Activated CD4-positive, alpha-beta T cell treated with anti-CD3 and anti-CD28 coated beads for 36 hours (primary cell): Measurements from ENCODE around the gene PPIC. TPM values are rescaled to one million over a fixed set of nuclear protein-coding genes. Genes with fewer than 3 reads are reported as not detected.

Experiments
- ATAC-seq: fragments of 200-7000 bp; cut with Tn5 transposase; one replicate; pipeline ENCODE4 v1.10.0; 2021; ENCODE audit warnings: mild to moderate bottlenecking, moderate library complexity
- CTCF ChIA-PET: fragments of 350-600 bp; sonication (Branson Sonifier 250); formaldehyde crosslinking; loops from one replicate; lab custom pipeline; 2021; ENCODE audit warnings: antibody characterized with exemption; lab: Charles Lee
- POLR2A ChIA-PET: fragments of 350-600 bp; sonication (Branson Sonifier 250); formaldehyde crosslinking; loops from one replicate; lab custom pipeline; 2021; ENCODE audit warnings: antibody characterized with exemption, inconsistent platforms; lab: Charles Lee
- DNase-seq: peaks from one replicate; pipeline ENCODE4 v3.0.0-alpha.2; 2020
- H3K27ac Mint-ChIP-seq: one replicate; pipeline ENCODE4 v1.8.0; 2021; ENCODE audit warnings: mixed read lengths
- H3K27me3 Mint-ChIP-seq: one replicate; pipeline ENCODE4 v1.8.0; 2021; ENCODE audit warnings: mixed read lengths
- H3K36me3 Mint-ChIP-seq: one replicate; pipeline ENCODE4 v1.8.0; 2021; ENCODE audit warnings: low read depth, mixed read lengths
- H3K4me1 Mint-ChIP-seq: one replicate; pipeline ENCODE4 v1.8.0; 2021; ENCODE audit warnings: mixed read lengths
- H3K4me3 Mint-ChIP-seq: one replicate; pipeline ENCODE4 v1.8.0; 2021; ENCODE audit warnings: mild to moderate bottlenecking, moderate library complexity, mixed read lengths
- H3K9me3 Mint-ChIP-seq: one replicate; pipeline ENCODE4 v1.8.0; 2021; ENCODE audit warnings: low read depth, mixed read lengths
- intact Hi-C, 2 experiments: fragments of 100-400 bp; cut with DNase I in 1 of 2; cut with micrococcal nuclease in 1 of 2; formaldehyde crosslinking; loops; one replicate each; pipeline versions ENCODE4 v1.14.2 to v1.15.1; 2022 to 2024; cut with DNase I, micrococcal nuclease
- total RNA-seq, 2 experiments: library from RNA; stranded (reverse); gene quantifications; one replicate each; pipeline ENCODE4 v1.2.3, GENCODE V29; 2021

Gene PPIC
- total RNA-seq, 2 experiments from 2014 or later, result not detected

DNA sequence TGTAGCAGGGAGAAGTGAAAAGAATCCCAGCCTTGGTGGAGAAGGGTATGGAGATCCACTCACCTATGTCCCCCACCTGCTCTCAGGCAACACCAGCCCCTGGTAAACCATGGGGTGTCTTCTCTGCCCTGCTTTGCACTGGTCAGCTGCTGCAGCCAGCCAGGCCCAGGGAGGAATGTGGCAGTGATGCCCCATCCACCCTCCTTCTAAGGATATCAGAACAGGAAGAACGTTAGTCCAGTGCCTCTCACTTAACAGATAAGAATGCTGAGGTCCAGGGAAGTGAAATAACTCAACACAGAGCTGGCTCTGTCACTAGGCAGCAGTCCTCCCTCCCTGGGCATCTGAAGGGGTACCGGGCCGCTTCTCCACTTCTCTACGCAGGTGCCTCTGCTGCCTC, 9.7 kb upstream of the PPIC start:
- intact Hi-C loops, result no loop called here
- ChIA-PET CTCF (no interaction called here), POLR2A (no interaction called here)
- ATAC-seq (no peak), DNase-seq (no peak)
- Mint-ChIP-seq H3K9me3 (peaks cover 2% of the 10 kb centered on the region), H3K27me3 (peaks cover 30% of the 10 kb centered on the region), H3K27ac (no peak overlapping the region), H3K4me1 (no peaks in the 10 kb centered on the region), H3K36me3 (no peaks in the 10 kb centered on the region), H3K4me3 (no peak overlapping the region)

DNA sequence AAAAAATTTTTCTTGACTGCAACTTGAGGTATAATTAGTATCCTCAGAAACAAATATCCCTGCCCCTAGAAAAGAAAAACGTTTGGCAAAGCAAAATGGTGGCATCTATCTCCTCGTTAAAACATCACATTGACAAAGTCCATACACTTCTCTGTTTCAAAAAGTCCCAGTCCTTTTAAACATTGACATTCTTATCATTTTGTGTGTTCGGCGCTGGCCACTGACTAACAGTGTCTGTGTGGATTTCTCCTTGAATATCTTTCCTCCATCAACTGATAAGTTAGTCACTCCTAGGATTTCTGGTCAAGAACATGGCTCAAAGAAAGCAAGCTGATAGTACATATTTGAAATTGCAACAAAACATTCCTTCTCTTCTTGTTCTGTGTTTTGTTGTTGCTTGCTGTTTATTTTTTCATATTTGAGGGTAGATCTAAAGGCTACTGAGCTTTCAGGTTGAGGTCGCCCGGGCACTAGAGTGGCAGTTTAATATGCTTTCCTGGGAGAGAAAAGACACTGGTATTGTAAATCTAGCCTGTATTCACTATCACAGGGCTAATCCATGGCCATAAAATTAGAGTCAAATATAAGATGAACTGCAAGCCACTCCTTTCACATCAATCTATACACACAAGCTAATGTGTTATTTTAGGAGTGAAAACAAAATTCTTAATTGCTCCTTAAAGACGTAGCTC, 8.5 kb upstream of the PPIC start:
- POLR2A ChIA-PET, result no interaction called here
- intact Hi-C loops, result no loop called here
- Mint-ChIP-seq H3K27ac (no peak overlapping the region), H3K9me3 (no peaks in the 10 kb centered on the region), H3K4me1 (no peaks in the 10 kb centered on the region), H3K4me3 (no peak overlapping the region), H3K27me3 (peaks cover 29% of the 10 kb centered on the region), H3K36me3 (no peaks in the 10 kb centered on the region)
- CTCF ChIA-PET, result interaction anchor here (0.7 kb wide), 1 partner anchor 698 kb away, joined by 3 read pairs; no protein-coding TSS in a partner anchor
- ATAC-seq (no peak), DNase-seq (no peak)

DNA sequence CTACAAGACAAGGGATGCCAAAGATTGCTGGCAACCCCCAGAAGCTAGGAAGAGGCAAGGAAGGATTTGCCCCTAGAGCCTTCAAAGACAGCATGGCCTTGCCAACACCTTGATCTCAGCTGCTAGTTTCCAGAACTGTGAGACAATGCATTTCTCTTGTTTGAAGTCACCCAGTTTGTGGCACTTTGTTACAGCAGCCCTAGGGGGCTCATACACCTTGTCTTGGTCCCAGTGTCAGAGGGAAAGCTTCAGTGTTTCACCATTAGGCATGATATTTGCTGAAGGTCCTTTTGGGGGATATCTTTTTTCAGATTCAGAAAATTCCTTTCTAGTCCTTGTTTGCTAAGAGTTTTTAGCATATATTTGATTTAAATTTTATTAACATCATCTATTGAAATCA, 3.1 kb upstream of the PPIC start:
- DNase-seq (no peak), ATAC-seq (no peak)
- intact Hi-C loops, result loop anchor here (5.0 kb wide), 1 partner anchor 53 kb away; no protein-coding TSS in a partner anchor
- no peaks in the 10 kb centered on the region for H3K9me3 Mint-ChIP-seq
- H3K27me3 Mint-ChIP-seq, result peaks cover 43% of the 10 kb centered on the region
- H3K4me1 Mint-ChIP-seq, result peaks cover 9% of the 10 kb centered on the region
- H3K36me3 Mint-ChIP-seq, result no peaks in the 10 kb centered on the region
- no peak overlapping the region for H3K27ac Mint-ChIP-seq
- ChIA-PET CTCF (interaction anchor here (0.6 kb wide), 1 partner anchor 15 kb away, joined by 5 read pairs; no protein-coding TSS in a partner anchor), POLR2A (no interaction called here)
- no peak overlapping the region for H3K4me3 Mint-ChIP-seq

DNA sequence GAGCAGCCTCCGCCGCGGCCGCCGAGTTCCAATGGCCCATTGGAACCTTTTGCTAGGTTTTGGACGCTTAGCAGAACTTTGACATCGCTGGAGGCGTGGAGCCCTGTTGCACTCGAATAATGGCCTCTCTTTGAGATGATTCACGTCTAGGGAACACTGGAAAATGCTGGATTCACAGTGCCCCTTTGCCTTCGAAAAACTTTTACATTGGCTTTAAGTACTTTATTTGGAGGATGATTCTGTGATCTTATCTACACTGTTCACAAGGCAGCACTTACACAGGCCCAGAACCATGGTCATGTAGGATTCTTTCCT, 536 bp upstream of the PPIC start:
- Mint-ChIP-seq H3K27me3 (peaks cover 50% of the 10 kb centered on the region), H3K27ac (no peak overlapping the region), H3K4me1 (peaks cover 9% of the 10 kb centered on the region), H3K36me3 (no peaks in the 10 kb centered on the region), H3K9me3 (no peaks in the 10 kb centered on the region), H3K4me3 (peak overlapping the region; percentile 39)
- no peak for DNase-seq
- intact Hi-C loops, result loop anchor here (5.0 kb wide), 1 partner anchor 55 kb away; no protein-coding TSS in a partner anchor
- ChIA-PET CTCF (no interaction called here), POLR2A (no interaction called here)
- no peak for ATAC-seq

DNA sequence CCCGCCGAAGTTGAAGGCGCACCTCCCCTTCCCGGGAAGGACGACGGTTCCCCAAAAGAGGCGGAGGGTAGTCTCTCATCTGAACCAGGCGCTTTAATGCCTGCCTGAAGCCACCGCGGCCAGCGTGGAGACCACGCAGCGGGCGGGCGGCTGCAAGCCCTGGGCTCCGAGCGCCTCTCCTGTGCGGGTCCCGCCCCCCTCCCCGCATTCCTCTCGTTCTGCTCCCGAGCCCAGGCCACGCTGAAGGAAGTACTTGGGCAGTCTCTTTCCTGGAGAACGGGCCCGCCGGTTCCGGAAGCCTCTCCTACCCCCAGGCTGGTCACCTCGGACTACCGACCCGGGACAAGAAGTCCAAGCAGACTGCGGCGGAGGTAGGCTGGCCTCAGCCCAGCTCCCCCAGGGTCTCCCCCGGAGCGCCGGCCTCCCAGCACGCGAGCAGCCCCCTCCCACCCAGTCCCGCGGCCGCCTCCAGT, 571 bp downstream of the PPIC start:
- peaks cover 55% of the 10 kb centered on the region for H3K27me3 Mint-ChIP-seq
- CTCF ChIA-PET, result no interaction called here
- no peak overlapping the region for H3K27ac Mint-ChIP-seq
- peaks cover 9% of the 10 kb centered on the region for H3K4me1 Mint-ChIP-seq
- peak; percentile 48 for ATAC-seq
- DNase-seq, result peak; percentile 12
- no peaks in the 10 kb centered on the region for H3K36me3 Mint-ChIP-seq
- H3K4me3 Mint-ChIP-seq, result peak overlapping the region; percentile 46
- no peaks in the 10 kb centered on the region for H3K9me3 Mint-ChIP-seq
- intact Hi-C loops, result loop anchor here (5.0 kb wide), 1 partner anchor 56 kb away; no protein-coding TSS in a partner anchor
- POLR2A ChIA-PET, result no interaction called here

DNA sequence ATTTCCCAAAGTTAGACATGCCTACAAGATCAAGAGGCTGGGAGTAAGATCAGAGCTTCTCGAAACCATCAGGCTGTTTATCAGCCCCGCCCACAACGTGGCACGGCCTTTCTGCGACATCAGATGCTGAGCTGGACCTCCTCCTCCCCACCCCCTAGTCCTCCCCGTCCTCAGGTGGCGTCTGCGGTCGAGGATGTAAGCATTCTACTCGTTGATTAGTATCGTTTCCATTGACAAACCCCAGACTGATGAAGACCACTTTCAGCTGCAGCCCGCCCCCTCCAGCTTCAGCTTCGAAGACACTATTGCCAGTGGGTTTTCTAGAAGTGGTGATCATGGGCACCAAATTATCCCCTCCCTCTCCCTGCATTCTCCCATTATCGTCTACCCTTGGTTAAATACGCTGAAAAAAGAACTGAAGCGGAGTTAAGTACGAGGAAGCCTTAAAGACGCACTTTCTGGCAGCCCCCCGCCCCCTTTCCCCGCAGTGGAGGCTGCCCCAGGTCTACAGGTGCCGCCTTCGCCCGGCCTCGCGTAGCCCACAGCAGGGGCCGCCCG, 1.1 kb downstream of the PPIC start:
- H3K4me3 Mint-ChIP-seq, result peak overlapping the region; percentile 29
- CTCF ChIA-PET, result no interaction called here

DNA sequence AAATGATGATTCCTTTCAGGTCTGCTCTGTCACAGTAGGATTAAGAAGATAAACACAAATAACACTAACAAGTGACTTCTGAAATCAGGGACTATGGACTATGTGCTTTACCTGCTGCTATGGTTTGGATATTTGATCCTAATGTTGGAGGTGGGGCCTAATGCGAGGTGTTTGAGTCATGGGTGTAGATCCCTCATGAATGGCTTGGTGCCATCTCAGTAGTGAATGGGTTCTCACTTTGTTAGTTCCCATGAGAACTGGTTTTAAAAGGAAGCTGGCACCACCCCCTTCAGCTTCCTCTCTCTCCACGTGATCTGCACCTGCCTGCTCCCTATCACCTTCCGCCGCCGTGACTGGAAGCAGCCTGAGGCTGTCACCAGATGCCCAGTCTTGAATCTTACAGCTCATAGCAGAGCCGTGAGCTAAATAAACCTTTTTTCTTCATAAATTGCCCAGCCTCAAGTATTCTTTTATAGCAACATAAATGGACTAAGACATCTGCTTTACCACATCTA, 3.3 kb downstream of the PPIC start:
- no peak overlapping the region for H3K27ac Mint-ChIP-seq
- DNase-seq (no peak), ATAC-seq (no peak)
- H3K27me3 Mint-ChIP-seq, result peaks cover 43% of the 10 kb centered on the region
- intact Hi-C loops, result no loop called here
- no peak overlapping the region for H3K4me3 Mint-ChIP-seq
- no peaks in the 10 kb centered on the region for H3K36me3 Mint-ChIP-seq
- peaks cover 9% of the 10 kb centered on the region for H3K4me1 Mint-ChIP-seq
- ChIA-PET CTCF (interaction anchor here (0.6 kb wide), 1 partner anchor 367 kb away, joined by 3 read pairs; no protein-coding TSS in a partner anchor), POLR2A (no interaction called here)
- no peaks in the 10 kb centered on the region for H3K9me3 Mint-ChIP-seq

More for the DNA sequence above, 1.1 kb downstream of the PPIC start:
- Mint-ChIP-seq H3K9me3 (no peaks in the 10 kb centered on the region), H3K4me1 (peaks cover 9% of the 10 kb centered on the region), H3K27ac (no peak overlapping the region), H3K27me3 (peaks cover 54% of the 10 kb centered on the region), H3K36me3 (no peaks in the 10 kb centered on the region)
- peak; percentile 16 for ATAC-seq
- intact Hi-C loops, result loop anchor here (5.0 kb wide), 1 partner anchor 57 kb away; no protein-coding TSS in a partner anchor
- POLR2A ChIA-PET, result no interaction called here
- peak; percentile 36 for DNase-seq

DNA sequence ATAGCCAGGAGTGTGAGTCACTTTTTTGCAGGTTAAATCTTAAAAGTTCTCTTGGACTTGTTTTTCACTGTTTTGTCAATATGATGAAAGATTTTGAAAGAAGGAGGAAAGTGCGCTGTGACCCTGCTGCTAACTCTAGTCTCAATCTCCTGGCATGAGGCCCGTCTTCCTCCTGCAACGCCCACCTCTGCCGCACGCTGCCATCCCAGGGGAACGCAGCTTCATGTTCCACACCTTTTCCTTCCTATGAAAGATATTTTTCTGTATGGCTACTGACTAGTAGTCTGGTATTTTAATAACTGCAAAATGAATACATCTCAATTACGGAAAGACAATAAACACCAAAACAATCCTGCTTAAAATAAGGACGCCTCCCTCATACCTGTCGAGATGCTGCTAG, 8.3 kb downstream of the PPIC start:
- Mint-ChIP-seq H3K4me3 (no peak overlapping the region), H3K36me3 (no peaks in the 10 kb centered on the region), H3K27me3 (peaks cover 12% of the 10 kb centered on the region), H3K9me3 (no peaks in the 10 kb centered on the region), H3K4me1 (no peaks in the 10 kb centered on the region), H3K27ac (no peak overlapping the region)
- ChIA-PET POLR2A (no interaction called here), CTCF (no interaction called here)
- intact Hi-C loops, result no loop called here
- no peak for ATAC-seq
- no peak for DNase-seq

DNA sequence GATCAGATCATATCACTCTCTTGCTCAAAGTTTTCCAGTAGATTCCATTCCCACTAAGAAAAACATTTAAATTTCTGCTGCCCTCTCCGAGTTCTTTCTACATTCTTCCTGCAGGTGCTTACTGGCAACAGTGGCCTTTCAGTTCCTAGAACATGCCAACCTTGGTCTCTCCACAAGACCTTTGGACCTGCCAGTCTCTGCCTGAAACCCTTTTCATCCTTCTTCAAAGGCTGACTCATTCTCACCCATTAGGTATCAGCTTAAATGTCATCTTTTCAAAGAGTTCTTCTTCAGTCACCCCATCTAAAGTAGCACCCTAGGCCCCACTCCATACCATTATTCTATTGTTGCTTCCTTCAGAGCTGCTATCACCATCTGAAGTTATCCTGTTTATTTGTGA, 21.8 kb downstream of the PPIC start:
- H3K36me3 Mint-ChIP-seq, result no peaks in the 10 kb centered on the region
- DNase-seq (no peak), ATAC-seq (no peak)
- ChIA-PET CTCF (interaction anchor here (1.5 kb wide), 1 partner anchor 19 kb away, joined by 4 read pairs; no protein-coding TSS in a partner anchor), POLR2A (no interaction called here)
- no peaks in the 10 kb centered on the region for H3K4me1 Mint-ChIP-seq
- H3K27me3 Mint-ChIP-seq, result no peaks in the 10 kb centered on the region
- H3K4me3 Mint-ChIP-seq, result no peak overlapping the region
- peaks cover 3% of the 10 kb centered on the region for H3K9me3 Mint-ChIP-seq
- H3K27ac Mint-ChIP-seq, result no peak overlapping the region
- intact Hi-C loops, result no loop called here

DNA sequence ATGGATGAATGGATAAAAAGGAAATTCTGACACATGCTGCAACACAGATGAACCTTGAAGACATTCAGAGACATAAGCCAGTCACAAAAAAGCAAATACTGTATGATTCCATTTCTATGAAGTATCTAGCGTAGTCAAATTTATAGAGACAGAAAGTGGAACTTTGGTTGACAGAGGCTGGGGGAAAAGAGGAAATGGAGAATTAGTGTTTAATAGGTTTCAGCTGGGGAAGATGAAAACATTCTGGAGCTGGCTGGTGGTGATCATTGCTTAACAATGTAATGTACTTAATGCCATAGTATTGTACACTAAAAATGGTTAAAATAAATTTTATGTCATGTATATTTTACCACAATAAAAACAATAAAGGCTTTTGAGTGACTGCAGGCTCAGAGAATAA, 24.2 kb downstream of the PPIC start:
- POLR2A ChIA-PET, result no interaction called here

DNA sequence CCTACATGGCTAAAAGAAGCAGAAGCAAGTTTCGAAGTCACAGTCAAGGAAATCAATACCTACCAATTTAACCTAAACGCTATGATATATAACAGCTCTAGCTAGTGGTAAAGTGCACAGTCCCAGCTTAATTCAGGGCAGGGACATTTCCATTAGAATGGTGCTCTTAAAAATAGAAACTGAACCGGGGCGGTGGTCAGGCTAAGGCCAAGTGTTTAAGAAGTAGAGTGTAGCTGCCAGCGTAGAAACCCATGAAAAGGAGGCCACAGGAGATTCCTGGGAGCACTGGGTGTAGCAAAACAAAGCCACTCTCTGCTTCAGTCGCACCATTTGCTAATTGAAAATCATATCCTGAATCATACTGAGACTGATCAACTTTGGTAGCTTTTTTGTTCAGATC, 28.8 kb downstream of the PPIC start:
- Mint-ChIP-seq H3K4me3 (no peak overlapping the region), H3K36me3 (no peaks in the 10 kb centered on the region), H3K27me3 (no peaks in the 10 kb centered on the region), H3K4me1 (no peaks in the 10 kb centered on the region), H3K9me3 (no peaks in the 10 kb centered on the region), H3K27ac (no peak overlapping the region)
- intact Hi-C loops, result no loop called here
- ATAC-seq, result no peak
- POLR2A ChIA-PET, result no interaction called here
- no peak for DNase-seq
- CTCF ChIA-PET, result interaction anchor here (1.1 to 1.4 kb wide), 2 partner anchors 20 to 104 kb away, joined by 3 read pairs; no protein-coding TSS in a partner anchor

More for the DNA sequence above, 24.2 kb downstream of the PPIC start:
- H3K27me3 Mint-ChIP-seq, result no peaks in the 10 kb centered on the region
- no peaks in the 10 kb centered on the region for H3K36me3 Mint-ChIP-seq
- intact Hi-C loops, result no loop called here
- CTCF ChIA-PET, result no interaction called here
- H3K9me3 Mint-ChIP-seq, result peaks cover 3% of the 10 kb centered on the region
- no peak for ATAC-seq
- no peak for DNase-seq
- no peak overlapping the region for H3K4me3 Mint-ChIP-seq
- no peaks in the 10 kb centered on the region for H3K4me1 Mint-ChIP-seq
- no peak overlapping the region for H3K27ac Mint-ChIP-seq

DNA sequence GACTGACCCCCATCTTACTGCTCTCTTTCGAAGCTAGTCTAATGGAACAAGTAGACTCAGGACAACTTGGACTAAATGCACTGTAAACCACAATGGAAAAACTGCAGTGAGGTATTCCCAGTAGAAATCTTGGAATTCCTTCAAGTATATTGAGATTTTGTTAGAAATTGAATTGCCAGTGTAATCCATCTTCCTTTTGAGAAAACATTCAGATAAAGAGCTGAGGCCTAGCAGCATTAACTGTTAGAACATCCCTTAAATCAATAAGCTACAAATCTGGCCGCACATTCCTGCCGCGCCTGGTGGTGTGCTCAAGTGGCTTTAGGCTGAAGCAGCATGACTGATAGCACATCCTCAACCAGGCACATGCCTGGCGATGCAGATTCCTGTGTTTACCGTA, 29.3 kb downstream of the PPIC start:
- no peak for ATAC-seq
- CTCF ChIA-PET, result interaction anchor here (1.1 to 1.4 kb wide), 2 partner anchors 20 to 104 kb away, joined by 3 read pairs; no protein-coding TSS in a partner anchor
- H3K4me3 Mint-ChIP-seq, result no peak overlapping the region
- POLR2A ChIA-PET, result no interaction called here
- intact Hi-C loops, result no loop called here
- no peaks in the 10 kb centered on the region for H3K9me3 Mint-ChIP-seq
- H3K27me3 Mint-ChIP-seq, result no peaks in the 10 kb centered on the region
- H3K4me1 Mint-ChIP-seq, result no peaks in the 10 kb centered on the region
- DNase-seq, result no peak
- H3K27ac Mint-ChIP-seq, result no peak overlapping the region
- H3K36me3 Mint-ChIP-seq, result no peaks in the 10 kb centered on the region
